HG02678 (cell line): Measurements from ENCODE around the gene POLG.

ENCODE experiments used
- ATAC-seq: cut with Tn5 transposase; IDR thresholded peaks from one replicate; pipeline ENCODE4 v1.9.1; 2021; ENCODE audit warnings: mild to moderate bottlenecking, moderate library complexity; ENCODE audit not compliant: unreplicated experiment

The POLG gene

DNA sequence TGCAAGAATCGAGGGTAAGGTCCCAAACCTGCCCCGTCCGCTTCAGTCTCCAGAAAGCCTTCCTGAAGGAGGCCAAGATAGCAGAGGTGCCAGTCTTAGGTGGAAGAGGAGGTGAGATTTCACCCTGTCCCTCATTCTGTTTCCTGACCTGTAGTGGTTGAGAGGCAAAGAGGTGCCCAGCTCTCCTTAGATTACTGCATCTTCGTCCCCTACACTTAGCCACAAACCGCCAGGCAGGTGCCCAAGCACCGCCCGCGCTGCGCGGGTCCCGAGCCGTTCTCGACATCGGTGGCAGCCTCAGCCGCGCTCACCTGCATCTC is 23.8 kb upstream of the POLG start:
- ATAC-seq: peak; percentile 25

GRCh38 chr15:89356634-89357298 is 22.1 kb upstream of the POLG start:
- no peak for ATAC-seq

- no peak for ATAC-seq
Observed at GRCh38 chr15:89353991-89354390, 19.4 kb upstream of the POLG start.

- no peak for ATAC-seq
Observed at GRCh38 chr15:89352476-89352875, 17.9 kb upstream of the POLG start.

GRCh38 chr15:89349206-89349558 is 14.6 kb upstream of the POLG start:
- ATAC-seq: no peak

- ATAC-seq: no peak
Observed at GRCh38 chr15:89346516-89347231, 12.1 kb upstream of the POLG start.

- ATAC-seq: no peak
Observed at GRCh38 chr15:89345248-89345647, 10.6 kb upstream of the POLG start.

DNA sequence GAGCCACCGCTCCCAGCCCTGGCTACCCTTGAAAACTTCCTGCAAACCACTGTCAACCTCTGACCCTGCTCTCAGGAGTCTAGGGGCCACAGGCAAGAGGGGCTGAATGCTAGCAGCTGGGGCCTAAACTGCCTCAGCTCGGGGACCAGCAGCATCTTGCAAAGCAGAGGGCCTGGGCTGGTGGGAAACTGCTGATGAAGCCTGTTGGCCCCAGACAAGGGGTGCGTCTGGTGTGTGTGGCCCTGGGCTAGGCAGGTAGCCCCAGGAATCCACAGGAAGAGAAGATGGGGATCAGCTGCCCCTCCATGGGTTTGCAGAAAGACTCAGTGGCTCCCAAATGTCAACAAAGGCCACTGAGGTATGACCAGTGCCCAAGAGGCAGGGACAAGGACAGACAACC is 8.2 kb upstream of the POLG start:
- ATAC-seq: no peak

- ATAC-seq: no peak
Observed at GRCh38 chr15:89341316-89342005, 6.8 kb upstream of the POLG start.

DNA sequence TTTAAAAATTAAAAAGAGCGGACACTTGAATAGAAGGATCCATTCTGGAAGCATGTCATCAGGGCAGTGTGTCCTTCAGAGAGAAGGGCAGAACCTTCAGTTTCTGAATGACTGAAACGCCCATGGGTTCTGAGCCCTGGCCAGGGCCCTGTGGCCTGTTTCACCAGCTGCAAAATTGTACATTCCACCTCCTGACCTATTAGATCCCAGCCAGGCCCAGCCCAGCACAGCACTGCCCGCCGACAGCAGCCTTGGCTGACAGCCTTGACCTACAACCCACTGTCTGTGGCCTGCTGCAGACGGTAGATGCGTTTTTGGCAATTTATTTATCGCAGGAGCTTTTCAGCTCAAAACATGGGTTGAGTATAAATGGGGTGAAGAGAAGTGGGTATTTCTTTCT is 5.9 kb upstream of the POLG start:
- no peak for ATAC-seq

DNA sequence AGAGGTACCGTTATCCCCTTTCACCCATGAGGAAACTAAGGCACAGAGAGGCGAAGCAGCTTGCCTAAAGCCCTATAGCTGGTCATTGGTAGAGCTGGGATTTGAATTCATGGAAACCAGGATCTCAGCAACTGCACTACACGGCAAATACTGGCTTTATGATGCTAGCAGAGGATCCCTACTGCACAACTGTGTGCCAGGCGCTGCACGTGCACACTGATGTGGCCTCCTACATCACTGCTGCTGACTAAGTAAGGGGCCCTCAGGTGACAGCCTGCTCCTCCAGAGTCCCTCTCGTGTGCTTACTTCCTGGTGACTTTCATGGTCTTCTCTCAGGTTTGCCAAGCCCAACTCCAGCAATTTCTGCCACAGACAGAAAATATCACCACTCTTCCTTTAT is 3.4 kb upstream of the POLG start:
- ATAC-seq: no peak

GRCh38 chr15:89335298-89336041 is 846 bp upstream of the POLG start:
- ATAC-seq: no peak

DNA sequence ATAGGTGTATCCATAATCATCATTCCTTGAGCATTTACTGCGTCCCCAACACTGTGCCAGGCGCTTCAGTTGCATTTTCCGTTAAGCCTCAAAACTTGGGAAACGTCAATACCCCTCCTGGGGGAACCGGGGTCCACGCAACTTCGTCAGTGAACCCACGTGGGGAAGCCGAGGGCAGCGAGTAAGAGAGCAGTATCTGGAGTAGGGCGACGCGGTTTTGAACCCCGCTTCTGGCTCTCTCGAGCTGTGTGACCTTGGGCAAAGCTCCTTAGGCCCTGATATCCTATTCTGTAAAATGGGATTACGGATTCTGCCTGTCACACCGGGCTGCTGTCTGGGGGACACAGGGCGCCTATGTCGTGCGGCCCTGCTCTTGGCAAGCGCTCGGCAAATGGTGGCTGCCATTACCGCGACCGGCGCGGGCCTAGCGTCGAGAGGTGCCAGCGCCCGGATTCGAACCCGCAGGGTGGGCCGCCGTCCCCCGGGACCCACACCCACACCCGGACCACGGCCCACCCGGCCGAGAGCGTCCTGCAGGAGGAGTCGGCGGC is 590 bp downstream of the POLG start:
- ATAC-seq: no peak

DNA sequence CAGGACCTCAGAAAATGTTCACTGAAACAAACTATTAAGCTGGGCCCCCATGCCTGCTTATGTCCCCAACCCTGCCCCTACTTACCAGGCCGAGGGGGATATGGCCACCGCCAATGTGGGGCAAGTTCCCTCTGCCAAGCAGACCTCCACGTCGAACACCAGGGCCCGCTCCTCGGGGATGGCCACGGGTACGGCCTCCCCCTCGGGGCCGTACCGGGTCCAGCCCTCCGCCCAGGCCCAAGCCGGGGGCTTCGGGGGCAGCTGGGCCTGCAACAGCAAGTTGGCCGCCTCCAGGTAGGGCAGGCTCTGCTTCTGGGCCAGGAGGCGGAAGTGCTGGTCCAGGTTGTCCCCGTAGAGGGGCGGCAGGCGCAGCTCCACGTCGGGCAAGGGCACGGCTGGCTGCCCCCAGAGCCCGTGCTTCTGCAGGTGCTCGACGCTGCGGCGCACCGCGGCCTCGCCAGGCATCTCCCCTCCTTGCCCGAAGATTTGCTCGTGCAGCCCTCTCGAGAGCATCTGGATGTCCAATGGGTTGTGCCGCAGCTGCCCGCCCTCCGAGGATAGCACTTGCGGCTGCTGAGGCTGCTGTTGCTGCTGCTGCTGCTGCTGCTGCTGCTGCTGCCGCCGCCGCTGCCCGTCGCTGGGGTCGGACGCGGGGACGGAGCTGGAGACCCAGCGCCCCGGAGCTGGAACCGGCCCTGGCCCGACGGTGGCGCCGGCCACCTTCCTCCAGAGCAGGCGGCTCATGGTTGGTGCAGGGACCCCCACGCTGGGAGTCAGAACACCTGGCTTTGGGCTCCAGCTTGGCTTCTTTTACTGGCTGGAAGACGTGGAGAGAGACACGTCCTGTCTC is 1.4 kb downstream of the POLG start:
- no peak for ATAC-seq

DNA sequence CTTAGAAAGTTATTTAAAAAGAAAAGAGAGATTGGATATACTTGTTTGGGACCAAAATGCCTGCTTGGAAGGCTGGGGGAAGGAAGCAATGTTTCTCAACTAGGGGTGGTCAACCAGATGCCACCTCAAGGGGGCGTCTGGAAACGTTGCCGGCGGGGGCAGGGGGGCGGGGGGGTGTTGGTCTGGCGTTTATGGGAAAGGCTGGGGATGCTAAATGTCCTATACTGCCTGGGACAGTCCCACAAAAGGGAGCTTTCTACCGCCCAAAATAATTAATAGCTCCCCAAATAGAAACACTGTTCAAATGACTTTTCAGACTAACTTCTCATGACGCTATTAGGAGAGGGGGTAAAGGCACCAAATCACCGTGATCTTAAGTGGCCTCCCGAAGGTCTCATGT is 2.2 kb downstream of the POLG start:
- no peak for ATAC-seq

- no peak for ATAC-seq
Observed at GRCh38 chr15:89330881-89331595, 3.6 kb downstream of the POLG start.

DNA sequence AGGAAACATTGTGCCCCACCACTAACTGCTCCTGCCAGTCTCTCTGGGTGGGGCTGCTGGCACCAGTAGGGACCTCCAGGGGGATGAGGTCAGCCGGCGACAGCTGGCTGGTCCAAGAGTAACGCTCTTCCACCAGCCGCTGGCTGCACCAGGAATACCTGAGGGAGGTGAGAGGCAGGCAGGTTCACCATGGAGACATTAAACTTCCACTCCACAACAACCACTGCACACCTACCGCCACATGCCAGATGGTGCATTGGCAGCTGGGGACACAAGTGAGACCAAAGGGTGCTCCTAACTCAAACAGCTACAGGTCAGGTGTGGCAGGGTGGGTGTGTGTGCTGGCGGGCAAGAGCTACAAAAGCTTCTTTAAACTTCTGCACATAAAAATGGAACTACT is 4.5 kb downstream of the POLG start:
- no peak for ATAC-seq

DNA sequence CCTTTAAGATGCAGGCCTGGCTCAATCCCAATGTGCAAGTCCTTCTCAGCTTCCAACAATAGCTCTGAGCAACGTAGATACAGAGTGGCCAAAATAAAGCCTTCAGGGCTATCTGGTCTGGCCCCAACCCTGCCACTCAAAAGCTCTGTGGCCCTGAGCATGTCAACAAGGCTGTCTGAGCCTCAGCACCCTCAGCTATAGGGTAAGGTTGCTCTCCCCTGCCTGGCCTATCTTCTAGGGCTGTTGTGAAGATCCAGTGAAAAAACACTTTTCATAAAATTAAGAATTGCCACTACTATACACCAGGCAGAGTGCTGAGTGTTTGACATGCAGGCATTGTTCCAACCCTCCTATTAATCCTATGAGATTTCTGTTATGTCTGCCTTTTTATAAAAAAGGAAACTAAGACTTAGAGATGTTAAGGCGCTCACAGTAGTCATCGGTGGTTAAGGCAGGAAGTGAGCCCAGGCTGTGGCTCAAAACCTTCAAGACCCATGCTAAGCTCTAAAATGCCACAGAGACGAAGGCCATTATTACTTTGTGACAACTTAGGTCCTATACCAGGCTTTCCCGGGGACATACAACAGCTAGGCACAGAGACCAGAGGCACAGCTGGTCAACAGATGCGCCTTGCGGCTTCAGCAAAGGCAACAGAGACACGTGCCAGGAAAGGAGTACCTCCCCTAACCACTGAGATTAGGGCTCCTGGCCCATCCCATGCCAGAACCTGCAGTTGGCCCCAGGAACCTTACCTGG is 5.1 kb downstream of the POLG start:
- ATAC-seq: no peak
